GM23338 (cell line): ENCODE measurements around the gene CTNNA3. TPM values are rescaled to one million over a fixed set of nuclear protein-coding genes. Genes with fewer than 3 reads are reported as not detected.

Source experiments
- ATAC-seq: fragments of 200-7000 bp; cut with Tn5 transposase; 3 replicates; pipeline ENCODE4 v1.9.1; 2020
- DNase-seq: peaks from one replicate; pipeline ENCODE4 v3.0.0-alpha.2; 2015; ENCODE audit warnings: low spot score
- H2AFZ ChIP-seq: fragments of 200-600 bp; sonication (generic); 2 replicates; pipeline ENCODE4 v1.8.0; 2016; ENCODE audit warnings: antibody characterized with exemption, mild to moderate bottlenecking, moderate library complexity
- H3F3A ChIP-seq: fragments of 200-600 bp; sonication (generic); replicated peaks from 2 replicates; pipeline ENCODE4 v1.8.0; 2017; ENCODE audit warnings: antibody characterized with exemption, mixed run types, low read depth
- H3K27ac ChIP-seq: fragments of 200-600 bp; sonication (generic); 2 replicates; pipeline ENCODE4 v1.6.1; 2016; ENCODE audit warnings: low read depth
- H3K27me3 ChIP-seq: fragments of 200-600 bp; sonication (generic); 2 replicates; pipeline ENCODE4 v1.8.0; 2016; ENCODE audit warnings: mild to moderate bottlenecking, mixed run types, moderate library complexity; ENCODE audit not compliant: insufficient read depth
- H3K36me3 ChIP-seq: fragments of 200-600 bp; sonication (generic); 2 replicates; pipeline ENCODE4 v1.8.0; 2016; ENCODE audit warnings: mild to moderate bottlenecking; ENCODE audit not compliant: insufficient read depth
- H3K4me1 ChIP-seq: fragments of 200-600 bp; sonication (generic); 2 replicates; pipeline ENCODE4 v1.8.0; 2016; ENCODE audit warnings: mild to moderate bottlenecking, moderate library complexity; ENCODE audit not compliant: insufficient read depth
- H3K4me2 ChIP-seq: fragments of 200-600 bp; sonication (generic); 2 replicates; pipeline ENCODE4 v1.7.1; 2017; ENCODE audit warnings: mixed run types
- H3K4me3 ChIP-seq: fragments of 200-600 bp; sonication (generic); 2 replicates; pipeline ENCODE4 v1.6.1; 2016; ENCODE audit warnings: mixed run types
- H3K79me2 ChIP-seq: fragments of 200-600 bp; sonication (generic); replicated peaks from 2 replicates; pipeline ENCODE4 v1.8.0; 2017; ENCODE audit warnings: mild to moderate bottlenecking; ENCODE audit not compliant: insufficient read depth
- H3K9me2 ChIP-seq: fragments of 200-600 bp; sonication (generic); 2 replicates; pipeline ENCODE4 v1.8.0; 2017; ENCODE audit not compliant: insufficient read depth
- H4K20me1 ChIP-seq: fragments of 200-600 bp; sonication (generic); replicated peaks from 2 replicates; pipeline ENCODE4 v1.8.0; 2017; ENCODE audit warnings: mild to moderate bottlenecking; ENCODE audit not compliant: insufficient read depth
- H3K27ac Mint-ChIP-seq: 2 replicates; pipeline ENCODE4 v1.8.0; 2020; ENCODE audit warnings: inconsistent platforms, mild to moderate bottlenecking, moderate library complexity, mixed read lengths
- H3K27me3 Mint-ChIP-seq: 3 replicates; pipeline ENCODE4 v1.8.0; 2022; ENCODE audit warnings: low read depth, mild to moderate bottlenecking, moderate library complexity, mixed read lengths, inconsistent platforms; ENCODE audit not compliant: insufficient read depth, poor library complexity
- H3K36me3 Mint-ChIP-seq: 3 replicates; pipeline ENCODE4 v1.8.0; 2021; ENCODE audit warnings: low read depth, mild to moderate bottlenecking, inconsistent platforms, moderate library complexity, mixed read lengths
- H3K4me1 Mint-ChIP-seq: 3 replicates; pipeline ENCODE4 v1.8.0; 2020; ENCODE audit warnings: mild to moderate bottlenecking, inconsistent platforms, mixed read lengths
- H3K4me3 Mint-ChIP-seq: 3 replicates; pipeline ENCODE4 v1.8.0; 2021; ENCODE audit warnings: moderate library complexity, mild to moderate bottlenecking, inconsistent platforms, mixed read lengths
- H3K9me3 Mint-ChIP-seq: 3 replicates; pipeline ENCODE4 v1.8.0; 2020; ENCODE audit warnings: moderate library complexity, mild to moderate bottlenecking, inconsistent platforms, mixed read lengths
- CREB1 ChIP-seq: fragments of 250-450 bp; sonication (Bioruptor Pico); IDR thresholded peaks from 2 replicates; pipeline ENCODE4 v1.5.0; 2020; ENCODE audit warnings: low read depth, mild to moderate bottlenecking, moderate library complexity
- CTCF ChIP-seq, 2 experiments: fragments of 200-600 bp in 1 of 2; sonication (generic) in 1 of 2; conservative IDR thresholded peaks; 2 replicates each; pipeline versions ENCODE4 v1.5.1 to v1.6.1; 2016 to 2017; ENCODE audit warnings: antibody characterized with exemption in 2 of 2, low read depth in 2 of 2, mild to moderate bottlenecking in 2 of 2, moderate library complexity in 1 of 2
- ETS1 ChIP-seq: IDR thresholded peaks from 2 replicates; pipeline ENCODE4 v1.6.1; 2016; ENCODE audit warnings: antibody characterized with exemption
- EZH2 ChIP-seq: fragments of 200-600 bp; sonication (generic); IDR thresholded peaks from one replicate; pipeline ENCODE4 v1.8.0; 2017; ENCODE audit warnings: antibody characterized with exemption, mild to moderate bottlenecking, low read depth; ENCODE audit not compliant: unreplicated experiment
- EZH2phosphoT487 ChIP-seq: fragments of 200-600 bp; sonication (generic); IDR thresholded peaks from one replicate; pipeline ENCODE4 v1.8.1; 2018; ENCODE audit warnings: antibody characterized with exemption; ENCODE audit not compliant: unreplicated experiment
- JUNB ChIP-seq: IDR thresholded peaks from one replicate; pipeline ENCODE4 v1.6.1; 2016; ENCODE audit warnings: antibody characterized with exemption; ENCODE audit not compliant: unreplicated experiment
- NANOG ChIP-seq: IDR thresholded peaks from 2 replicates; pipeline ENCODE4 v1.6.1; 2016; ENCODE audit warnings: antibody characterized with exemption, borderline replicate concordance
- POLR2AphosphoS5 ChIP-seq: IDR thresholded peaks from 2 replicates; pipeline ENCODE4 v1.6.1; 2016; ENCODE audit warnings: antibody characterized with exemption, low read depth
- STAT1 ChIP-seq: IDR thresholded peaks from one replicate; pipeline ENCODE4 v1.6.1; 2016; ENCODE audit warnings: antibody characterized with exemption; ENCODE audit not compliant: unreplicated experiment
- ZNF114 ChIP-seq: fragments of 250-450 bp; sonication (Bioruptor Pico); IDR thresholded peaks from 2 replicates; pipeline ENCODE4 v1.5.0; 2020; ENCODE audit warnings: mild to moderate bottlenecking, moderate library complexity
- ZNF331 ChIP-seq: fragments of 250-450 bp; sonication (Bioruptor Pico); IDR thresholded peaks from 2 replicates; pipeline ENCODE4 v1.5.0; 2020; ENCODE audit warnings: low read depth, mild to moderate bottlenecking, moderate library complexity
- ZNF462 ChIP-seq: fragments of 250-450 bp; sonication (Bioruptor Pico); IDR thresholded peaks from 2 replicates; pipeline ENCODE4 v1.5.0; 2020; ENCODE audit warnings: mild to moderate bottlenecking, moderate library complexity
- polyA plus RNA-seq: library from polyadenylated mRNA; unstranded; fragments of >200 nt; fragmentation: Nextera tagmentation; extraction: Ambion mirVana; gene quantifications from 2 replicates; pipeline ENCODE4 v1.2.1, GENCODE V29; 2016
- total RNA-seq: library from RNA; depleted of rRNA; stranded (reverse); fragments of >200 nt; shearing (Covaris generic); gene quantifications from 2 replicates; pipeline ENCODE4 v1.2.3, GENCODE V29; 2014

Gene CTNNA3
- total and polyA plus RNA-seq, 2 experiments from 2014 or later: 0.71 to 3.3 TPM

- no peaks in the 10 kb centered on the region for H3K9me2 ChIP-seq
- DNase-seq (no peak), ATAC-seq (no peak)
- no peaks in the 10 kb centered on the region for H3F3A ChIP-seq
- H3K4me3 Mint-ChIP-seq: no peak overlapping the region
- H3K9me3 Mint-ChIP-seq: peaks cover 13% of the 10 kb centered on the region
- H3K4me2 ChIP-seq: no peak overlapping the region
- peaks cover 18% of the 10 kb centered on the region; the same call in 2 of the 3 replicates for H3K4me1 Mint-ChIP-seq
- H3K27ac Mint-ChIP-seq: no peak overlapping the region
- H2AFZ ChIP-seq: no peak overlapping the region
- H3K27me3 ChIP-seq: no peaks in the 10 kb centered on the region
- H3K36me3 Mint-ChIP-seq: peaks cover 8% of the 10 kb centered on the region; the same call in 1 of the 3 replicates
- TF ChIP-seq ZNF462 (CRISPR knock-in tag): no peak
- TF ChIP-seq ZNF331 (CRISPR knock-in tag): no peak
- no peak for TF ChIP-seq CREB1 (CRISPR knock-in tag)
- no peak for TF ChIP-seq JUNB
- no peak for TF ChIP-seq POLR2AphosphoS5
- TF ChIP-seq STAT1: no peak
- H3K4me3 ChIP-seq: no peak overlapping the region
- no peaks in the 10 kb centered on the region for H3K36me3 ChIP-seq
- no peaks in the 10 kb centered on the region for H4K20me1 ChIP-seq
- peaks cover 15% of the 10 kb centered on the region; the same call in 1 of the 2 replicates for H3K4me1 ChIP-seq
- H3K27me3 Mint-ChIP-seq: peaks cover 4% of the 10 kb centered on the region
- H3K27ac ChIP-seq: no peak overlapping the region
- no peaks in the 10 kb centered on the region for H3K79me2 ChIP-seq
These were observed 1533.3 kb downstream of the CTNNA3 start for GRCh38 chr10:66162560-66163143.

- Histone ChIP-seq H2AFZ (no peak overlapping the region), H4K20me1 (no peaks in the 10 kb centered on the region), H3K36me3 (no peaks in the 10 kb centered on the region), H3K9me2 (no peaks in the 10 kb centered on the region), H3K4me2 (no peak overlapping the region), H3K27ac (no peak overlapping the region), H3K4me1 (no peaks in the 10 kb centered on the region), H3K4me3 (no peak overlapping the region), H3F3A (no peaks in the 10 kb centered on the region), H3K27me3 (no peaks in the 10 kb centered on the region), H3K79me2 (no peaks in the 10 kb centered on the region)
- no peak for DNase-seq
- H3K27ac Mint-ChIP-seq: no peak overlapping the region
- H3K4me1 Mint-ChIP-seq: no peaks in the 10 kb centered on the region
- H3K9me3 Mint-ChIP-seq: no peaks in the 10 kb centered on the region
- H3K4me3 Mint-ChIP-seq: no peak overlapping the region
- no peaks in the 10 kb centered on the region; the same call in 2 of the 3 replicates for H3K36me3 Mint-ChIP-seq
- no peaks in the 10 kb centered on the region for H3K27me3 Mint-ChIP-seq
- ATAC-seq: no peak
- TF ChIP-seq EZH2 (no peak), NANOG (no peak), ZNF114 (CRISPR knock-in tag) (no peak), ZNF331 (CRISPR knock-in tag) (no peak), POLR2AphosphoS5 (no peak), CTCF (conservative IDR thresholded peaks at IDR 0.05; ENCODE audit: low read depth in 2 of 2) (no peak), EZH2phosphoT487 (no peak), ETS1 (no peak), JUNB (no peak), STAT1 (no peak), CREB1 (CRISPR knock-in tag) (no peak)
These were observed 1544.6 kb downstream of the CTNNA3 start for GRCh38 chr10:66151346-66151745.
